GM12892 (cell line): ENCODE data around the gene CCDC40.

ENCODE experiments used
- POLR2A ChIP-seq: IDR thresholded peaks from 2 replicates; pipeline ENCODE4 v1.6.1; 2011; ENCODE audit warnings: low read depth, low read length, control low read depth
- POLR2AphosphoS5 ChIP-seq: IDR thresholded peaks from 2 replicates; pipeline ENCODE4 v1.6.1; 2011; ENCODE audit warnings: low read depth, low read length, control low read depth
- TAF1 ChIP-seq: IDR thresholded peaks from 2 replicates; pipeline ENCODE4 v1.6.1; 2011; ENCODE audit warnings: low read depth, mild to moderate bottlenecking, control low read depth, low read length, borderline replicate concordance

DNA sequence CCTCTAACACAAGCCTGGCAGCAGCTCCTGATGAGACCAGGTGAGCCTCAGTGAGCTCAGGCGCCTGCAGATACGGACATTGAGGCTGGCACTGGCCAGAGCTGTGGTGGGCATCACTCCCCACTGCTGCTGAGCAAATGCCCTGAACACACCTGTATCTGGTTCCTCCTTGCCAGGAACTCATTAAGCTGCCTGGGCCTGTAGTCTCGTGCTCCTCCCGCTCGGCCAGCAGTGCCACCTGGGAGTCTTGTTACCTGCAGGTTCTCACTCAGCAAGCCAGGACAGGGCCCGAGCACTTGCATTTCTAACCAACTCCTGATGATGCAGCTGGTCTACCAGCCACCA, 97.2 kb downstream of the CCDC40 start:
- no peak for TF ChIP-seq TAF1
- TF ChIP-seq POLR2AphosphoS5 = no peak
- TF ChIP-seq POLR2A = no peak
